ENCODE data around the gene THNSL1. TPM values are rescaled to one million over a fixed set of nuclear protein-coding genes. Genes with fewer than 3 reads are reported as not detected.
A peak's percentile ranks its signal among the peaks of the same experiment; 100 is the strongest.

The THNSL1 gene
- total RNA-seq, 2 donors from 2014 or later = 0.54 to 1.3 TPM

GRCh38 chr10:25029519-25029918 lies 13.1 kb downstream of the THNSL1 start:
- DNase-seq (ENCODE audit: low spot score) (no peak), ATAC-seq (ENCODE audit: insufficient number of reproducible peaks, low FRiP score, low read depth) (no peak)
- H3K27me3 ChIP-seq (replicated peaks; ENCODE audit: insufficient read depth) = no peaks in the 10 kb centered on the region
- no peaks in the 10 kb centered on the region for H3K36me3 ChIP-seq
- H3K9me3 ChIP-seq = no peaks in the 10 kb centered on the region
- TF ChIP-seq CTCF (IDR thresholded peaks at IDR 0.05) = no peak
- H3K4me1 ChIP-seq (ENCODE audit: control insufficient read depth in 1 of 2, low read depth in 2 of 2) = peaks cover 2 to 9% of the 10 kb centered on the region in 2 donors
- H3K4me3 ChIP-seq = no peak overlapping the region
- H3K27ac ChIP-seq = no peak overlapping the region

GRCh38 chr10:25036381-25036780 lies 20.0 kb downstream of the THNSL1 start:
- Histone ChIP-seq H3K36me3 (no peaks in the 10 kb centered on the region), H3K27me3 (replicated peaks; ENCODE audit: insufficient read depth) (no peaks in the 10 kb centered on the region), H3K4me1 (ENCODE audit: control insufficient read depth in 1 of 2, low read depth in 2 of 2) (peaks cover 0 to 16% of the 10 kb centered on the region in 2 donors), H3K4me3 (peak overlapping the region; percentile 29), H3K9me3 (no peaks in the 10 kb centered on the region), H3K27ac (no peak overlapping the region)
- ATAC-seq (ENCODE audit: insufficient number of reproducible peaks, low FRiP score, low read depth) (no peak), DNase-seq (ENCODE audit: low spot score) (no peak)
- no peak for TF ChIP-seq CTCF (IDR thresholded peaks at IDR 0.05)

- ATAC-seq (ENCODE audit: insufficient number of reproducible peaks, low FRiP score, low read depth) = no peak
- Histone ChIP-seq H3K4me1 (ENCODE audit: control insufficient read depth in 1 of 2, low read depth in 2 of 2) (peaks cover 0 to 16% of the 10 kb centered on the region in 2 donors), H3K9me3 (no peaks in the 10 kb centered on the region)
Measured at GRCh38 chr10:25038325-25038724, 21.9 kb downstream of the THNSL1 start.

GRCh38 chr10:25039531-25039930 lies 23.1 kb downstream of the THNSL1 start:
- DNase-seq (ENCODE audit: low spot score) (no peak), ATAC-seq (ENCODE audit: insufficient number of reproducible peaks, low FRiP score, low read depth) (no peak)
- TF ChIP-seq CTCF (IDR thresholded peaks at IDR 0.05) = no peak
- Histone ChIP-seq H3K27ac (no peak overlapping the region), H3K4me3 (no peak overlapping the region), H3K4me1 (ENCODE audit: control insufficient read depth in 1 of 2, low read depth in 2 of 2) (peaks cover 0 to 16% of the 10 kb centered on the region in 2 donors), H3K36me3 (no peaks in the 10 kb centered on the region), H3K9me3 (no peaks in the 10 kb centered on the region), H3K27me3 (replicated peaks; ENCODE audit: insufficient read depth) (no peaks in the 10 kb centered on the region)

More at GRCh38 chr10:25038325-25038724, 21.9 kb downstream of the THNSL1 start:
- Histone ChIP-seq H3K36me3 (no peaks in the 10 kb centered on the region), H3K4me3 (no peak overlapping the region), H3K27ac (no peak overlapping the region), H3K27me3 (replicated peaks; ENCODE audit: insufficient read depth) (no peaks in the 10 kb centered on the region)
- DNase-seq (ENCODE audit: low spot score) = no peak
- no peak for TF ChIP-seq CTCF (IDR thresholded peaks at IDR 0.05)

GRCh38 chr10:25046641-25047040 lies 30.2 kb downstream of the THNSL1 start:
- no peak for TF ChIP-seq CTCF (IDR thresholded peaks at IDR 0.05)
- no peak overlapping the region for H3K27ac ChIP-seq
- no peak for DNase-seq (ENCODE audit: low spot score)

More at GRCh38 chr10:25046641-25047040, 30.2 kb downstream of the THNSL1 start:
- ATAC-seq (ENCODE audit: insufficient number of reproducible peaks, low FRiP score, low read depth) = no peak
- Histone ChIP-seq H3K4me3 (no peak overlapping the region), H3K36me3 (no peaks in the 10 kb centered on the region), H3K9me3 (no peaks in the 10 kb centered on the region), H3K27me3 (replicated peaks; ENCODE audit: insufficient read depth) (no peaks in the 10 kb centered on the region), H3K4me1 (ENCODE audit: control insufficient read depth in 1 of 2, low read depth in 2 of 2) (peaks cover 3 to 26% of the 10 kb centered on the region in 2 donors)
